Measurements from ENCODE around the gene PNN.
"Not testable (repeated sequence)": the region's sequence is repeated elsewhere in the genome, so short reads cannot be mapped to it uniquely, and the experiment has no call there.

DNA sequence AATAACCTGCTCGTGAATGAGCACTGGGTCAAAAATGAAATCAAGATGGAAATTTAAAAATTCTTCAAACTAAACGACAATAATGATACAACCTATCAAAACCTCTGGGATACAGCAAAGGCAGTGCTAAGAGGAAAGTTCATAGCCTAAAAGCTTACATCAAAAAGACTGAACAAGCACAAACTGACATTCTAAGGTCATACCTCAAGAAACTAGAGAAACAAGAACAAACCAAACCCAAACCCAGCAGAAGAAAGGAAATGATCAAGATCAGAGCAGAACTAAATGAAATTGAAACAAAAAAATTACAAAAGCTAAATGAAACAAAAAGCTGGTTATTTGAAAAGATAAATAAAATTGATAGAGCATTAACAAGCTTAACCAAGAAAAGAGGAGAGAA, 32.4 kb downstream of the PNN start:
- TF ChIP-seq, protein P1, sequence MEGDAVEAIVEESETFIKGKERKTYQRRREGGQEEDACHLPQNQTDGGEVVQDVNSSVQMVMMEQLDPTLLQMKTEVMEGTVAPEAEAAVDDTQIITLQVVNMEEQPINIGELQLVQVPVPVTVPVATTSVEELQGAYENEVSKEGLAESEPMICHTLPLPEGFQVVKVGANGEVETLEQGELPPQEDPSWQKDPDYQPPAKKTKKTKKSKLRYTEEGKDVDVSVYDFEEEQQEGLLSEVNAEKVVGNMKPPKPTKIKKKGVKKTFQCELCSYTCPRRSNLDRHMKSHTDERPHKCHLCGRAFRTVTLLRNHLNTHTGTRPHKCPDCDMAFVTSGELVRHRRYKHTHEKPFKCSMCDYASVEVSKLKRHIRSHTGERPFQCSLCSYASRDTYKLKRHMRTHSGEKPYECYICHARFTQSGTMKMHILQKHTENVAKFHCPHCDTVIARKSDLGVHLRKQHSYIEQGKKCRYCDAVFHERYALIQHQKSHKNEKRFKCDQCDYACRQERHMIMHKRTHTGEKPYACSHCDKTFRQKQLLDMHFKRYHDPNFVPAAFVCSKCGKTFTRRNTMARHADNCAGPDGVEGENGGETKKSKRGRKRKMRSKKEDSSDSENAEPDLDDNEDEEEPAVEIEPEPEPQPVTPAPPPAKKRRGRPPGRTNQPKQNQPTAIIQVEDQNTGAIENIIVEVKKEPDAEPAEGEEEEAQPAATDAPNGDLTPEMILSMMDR (conservative IDR thresholded peaks at IDR 0.05): not testable (repeated sequence)
- not testable (repeated sequence) for TF ChIP-seq EZH2 (IDR thresholded peaks at IDR 0.05; ENCODE audit: low read depth)
